ENCODE results near the gene IL22RA1. TPM values are rescaled to one million over a fixed set of nuclear protein-coding genes. Genes with fewer than 3 reads are reported as not detected.

IL22RA1 gene
- total and polyA plus RNA-seq, 10 of the 15 experiments (the other 5 are each of a cell fraction or from before 2014, with no cell fraction given): not detected

GRCh38 chr1:24139222-24139489, 3.8 kb downstream of the IL22RA1 start (continued):
- TF ChIP-seq BMI1 (IDR thresholded peaks at IDR 0.05; ENCODE audit: borderline replicate concordance) (no peak), NFYA (IDR thresholded peaks at IDR 0.05; ENCODE audit: borderline replicate concordance, low read depth, low read length) (no peak), SIN3A (IDR thresholded peaks at IDR 0.05; ENCODE audit: low read depth, low read length) (no peak)

GRCh38 chr1:24138476-24139221, 4.3 kb downstream of the IL22RA1 start:
- Histone ChIP-seq H3K9ac (ENCODE audit: control insufficient read depth, insufficient read depth, low read length) (no peak overlapping the region), H3K4me2 (ENCODE audit: control insufficient read depth, insufficient read depth) (no peak overlapping the region), H3K4me1 (ENCODE audit: control insufficient read depth, insufficient read depth, low read length) (no peaks in the 10 kb centered on the region), H4K20me1 (ENCODE audit: control insufficient read depth, insufficient read depth) (no peaks in the 10 kb centered on the region), H3K9me3 (replicated peaks; ENCODE audit: control insufficient read depth, insufficient read depth, low read length) (peaks cover 3% of the 10 kb centered on the region; the same call in 1 of the 3 replicates), H3K27me3 (replicated peaks in 1 of 2; ENCODE audit: control insufficient read depth in 2 of 2, insufficient read depth in 2 of 2, low read length in 1 of 2) (peaks cover 0 to 3% of the 10 kb centered on the region in 2 experiments; a peak in 2 of 4 replicates), H3K27ac (ENCODE audit: control insufficient read depth, insufficient read depth) (no peak overlapping the region), H3K4me3 (no peak overlapping the region), H3K79me2 (ENCODE audit: control insufficient read depth, insufficient read depth, low read length) (no peaks in the 10 kb centered on the region), H3K36me3 (ENCODE audit: control insufficient read depth in 2 of 2, insufficient read depth in 2 of 2, low read length in 1 of 2) (no peaks in the 10 kb centered on the region), H2AFZ (ENCODE audit: control insufficient read depth, low read depth, low read length) (no peak overlapping the region)
- POLR2A ChIA-PET: no interaction called here
- intact Hi-C loops (cut with micrococcal nuclease; ENCODE audit: unreplicated experiment): no loop called here
- SMC1A ChIA-PET (ENCODE audit: uncharacterized antibody, unreplicated experiment): no interaction called here
- FAIRE-seq (no peak), ATAC-seq (no peak), DNase-seq (ENCODE audit: low read depth, low spot score) (no peak)
- RAD21 ChIA-PET (ENCODE audit: unreplicated experiment): no interaction called here
- in situ Hi-C loops (cut with MboI): no loop called here
- BruUV-seq (replicated peaks): no TSS peak
- CTCF ChIA-PET: interaction anchor here (0.8 kb wide), 1 partner anchor 252 kb away, joined by 3 read pairs; no protein-coding TSS in a partner anchor
- TF ChIP-seq MAX (IDR thresholded peaks at IDR 0.05; ENCODE audit: low read depth, low read length): no peak
- no peak for TF ChIP-seq TCF7 (IDR thresholded peaks at IDR 0.05; ENCODE audit: borderline replicate concordance)
- no peak for TF ChIP-seq GABPA (IDR thresholded peaks at IDR 0.05; ENCODE audit: low read depth)
- no peak for TF ChIP-seq CUX1 (IDR thresholded peaks at IDR 0.05; ENCODE audit: insufficient replicate concordance, low read depth, low read length)
- no peak for TF ChIP-seq SIX5 (IDR thresholded peaks at IDR 0.05; ENCODE audit: low read depth, low read length, severe bottlenecking)
- no peak for TF ChIP-seq ZNF687 (IDR thresholded peaks at IDR 0.05)
- 42% methylated on average over 13 of the region's 13 CpGs for WGBS (ENCODE audit: insufficient coverage, insufficient replicate concordance, low lambda C conversion rate, missing lambda C conversion rate)
